Measurements from ENCODE around the gene IGFBP2. TPM values are rescaled to one million over a fixed set of nuclear protein-coding genes. Genes with fewer than 3 reads are reported as not detected.
A peak's percentile ranks its signal among the peaks of the same experiment; 100 is the strongest.

IGFBP2 gene
- total and polyA plus RNA-seq, 2 of the 13 experiments (the other 11 are each of a cell fraction or from before 2014, with no cell fraction given) = 2.0 to 5.8 TPM

GRCh38 chr2:216650626-216651257 is 17.5 kb downstream of the IGFBP2 start (continued):
- no peak for TF ChIP-seq MYPOP (CRISPR knock-in tag; IDR thresholded peaks at IDR 0.05)
- TF ChIP-seq ZNF672 (CRISPR knock-in tag; IDR thresholded peaks at IDR 0.05) = no peak
- TF ChIP-seq ZNF670 (CRISPR knock-in tag; IDR thresholded peaks at IDR 0.05; ENCODE audit: borderline replicate concordance) = no peak
- TF ChIP-seq CREM (IDR thresholded peaks at IDR 0.05) = no peak
- TF ChIP-seq CREM (CRISPR knock-in tag; IDR thresholded peaks at IDR 0.05) = no peak
- TF ChIP-seq HNF4G (IDR thresholded peaks at IDR 0.05; ENCODE audit: borderline replicate concordance, low read depth, low read length) = no peak
- TF ChIP-seq HNF4G (CRISPR knock-in tag; IDR thresholded peaks at IDR 0.05; ENCODE audit: borderline replicate concordance, low read depth) = no peak
- no peak for TF ChIP-seq MIER3 (CRISPR knock-in tag; IDR thresholded peaks at IDR 0.05; ENCODE audit: borderline replicate concordance)
- no peak for TF ChIP-seq ZNF446 (CRISPR knock-in tag; IDR thresholded peaks at IDR 0.05)
- TF ChIP-seq SRY (CRISPR knock-in tag; IDR thresholded peaks at IDR 0.05) = no peak
- TF ChIP-seq CBFB (CRISPR knock-in tag; IDR thresholded peaks at IDR 0.05) = no peak; the same call in 1 of the 2 replicates
- no peak for TF ChIP-seq SCMH1 (CRISPR knock-in tag; IDR thresholded peaks at IDR 0.05; ENCODE audit: borderline replicate concordance)
- no peak for TF ChIP-seq ZFP41 (CRISPR knock-in tag; IDR thresholded peaks at IDR 0.05; ENCODE audit: borderline replicate concordance)
- no peak for TF ChIP-seq PHF20 (CRISPR knock-in tag; IDR thresholded peaks at IDR 0.05)
- TF ChIP-seq ZNF652 (CRISPR knock-in tag; IDR thresholded peaks at IDR 0.05; ENCODE audit: borderline replicate concordance, low read depth) = no peak
- peak; percentile 73 for TF ChIP-seq ATF7 (IDR thresholded peaks at IDR 0.05)
- TF ChIP-seq ATF7 (CRISPR knock-in tag; IDR thresholded peaks at IDR 0.05) = no peak
- TF ChIP-seq ZNF17 (CRISPR knock-in tag; IDR thresholded peaks at IDR 0.05) = no peak
- TF ChIP-seq ZBTB21 (CRISPR knock-in tag; IDR thresholded peaks at IDR 0.05) = no peak
- TF ChIP-seq EP300 (IDR thresholded peaks at IDR 0.05; ENCODE audit: low read depth in 2 of 2, low read length in 2 of 2) = no peak
- no peak for TF ChIP-seq EP300 (CRISPR knock-in tag; IDR thresholded peaks at IDR 0.05; ENCODE audit: borderline replicate concordance)
- no peak for TF ChIP-seq ZNF207 (IDR thresholded peaks at IDR 0.05; ENCODE audit: borderline replicate concordance)
- TF ChIP-seq MTA1 (CRISPR knock-in tag; IDR thresholded peaks at IDR 0.05; ENCODE audit: borderline replicate concordance) = no peak
- TF ChIP-seq ZNF564 (CRISPR knock-in tag; IDR thresholded peaks at IDR 0.05) = no peak
- TF ChIP-seq ZFX (CRISPR knock-in tag; IDR thresholded peaks at IDR 0.05; ENCODE audit: low read depth) = no peak
- TF ChIP-seq ZNF276 (CRISPR knock-in tag; IDR thresholded peaks at IDR 0.05; ENCODE audit: low read depth) = no peak
- no peak for TF ChIP-seq U2AF1 (optimal IDR thresholded peaks at IDR 0.05; ENCODE audit: low read depth, low read length)
- no peak for TF ChIP-seq KLF13 (CRISPR knock-in tag; IDR thresholded peaks at IDR 0.05)
